ENCODE measurements around the gene CPSF3.
"Not testable (repeated sequence)": the region's sequence is repeated elsewhere in the genome, so short reads cannot be mapped to it uniquely, and the experiment has no call there.

Gene CPSF3

GRCh38 chr2:9397201-9397600 is 26.3 kb upstream of the CPSF3 start:
- no peak for DNase-seq

- not testable (repeated sequence) for DNase-seq
Observed at GRCh38 chr2:9398251-9398650, 25.2 kb upstream of the CPSF3 start.

- no peak for DNase-seq
Observed at GRCh38 chr2:9398881-9399780, 24.3 kb upstream of the CPSF3 start.

- no peak for DNase-seq
Observed at GRCh38 chr2:9400268-9401058, 23.0 kb upstream of the CPSF3 start.

GRCh38 chr2:9401059-9401547 is 22.4 kb upstream of the CPSF3 start:
- DNase-seq, result no peak

- no peak for DNase-seq
Observed at GRCh38 chr2:9401646-9402371, 21.6 kb upstream of the CPSF3 start.

GRCh38 chr2:9403924-9404323 is 19.5 kb upstream of the CPSF3 start:
- DNase-seq, result no peak

GRCh38 chr2:9404451-9404850 is 19.0 kb upstream of the CPSF3 start:
- no peak for DNase-seq

GRCh38 chr2:9405636-9406035 is 17.8 kb upstream of the CPSF3 start:
- DNase-seq, result no peak

- no peak for DNase-seq
Observed at GRCh38 chr2:9406529-9407362, 16.7 kb upstream of the CPSF3 start.

- no peak for DNase-seq
Observed at GRCh38 chr2:9407363-9407811, 16.1 kb upstream of the CPSF3 start.

GRCh38 chr2:9408641-9409151 is 14.8 kb upstream of the CPSF3 start:
- peak in 1 of 2 donors; percentile 27 for DNase-seq

- no peak for DNase-seq
Observed at GRCh38 chr2:9410108-9410507, 13.3 kb upstream of the CPSF3 start.

- DNase-seq, result no peak
Observed at GRCh38 chr2:9412781-9413180, 10.7 kb upstream of the CPSF3 start.

GRCh38 chr2:9415516-9416169 is 7.8 kb upstream of the CPSF3 start:
- DNase-seq, result no peak

GRCh38 chr2:9416267-9416961 is 7.0 kb upstream of the CPSF3 start:
- DNase-seq, result no peak

GRCh38 chr2:9416962-9417316 is 6.5 kb upstream of the CPSF3 start:
- DNase-seq, result no peak

GRCh38 chr2:9417725-9418124 is 5.7 kb upstream of the CPSF3 start:
- no peak for DNase-seq

GRCh38 chr2:9418746-9419145 is 4.7 kb upstream of the CPSF3 start:
- no peak for DNase-seq

GRCh38 chr2:9419541-9419940 is 3.9 kb upstream of the CPSF3 start:
- DNase-seq, result no peak

- no peak for DNase-seq
Observed at GRCh38 chr2:9420495-9420894, 3.0 kb upstream of the CPSF3 start.

All from hippocampal formation (tissue), 2 donors.